GM19467 (cell line): Measurements from ENCODE around the gene FLOT2.
"Not testable (repeated sequence)": the region's sequence is repeated elsewhere in the genome, so short reads cannot be mapped to it uniquely, and the experiment has no call there.

Experiments used
- ATAC-seq: cut with Tn5 transposase; IDR thresholded peaks from one replicate; pipeline ENCODE4 v1.9.1; 2021; ENCODE audit warnings: mild to moderate bottlenecking, moderate library complexity; ENCODE audit not compliant: unreplicated experiment

The FLOT2 gene

GRCh38 chr17:28853295-28853694, 44.2 kb downstream of the FLOT2 start:
- ATAC-seq = no peak

GRCh38 chr17:28849281-28849680, 48.3 kb downstream of the FLOT2 start:
- no peak for ATAC-seq

- ATAC-seq = not testable (repeated sequence)
These were observed 48.9 kb downstream of the FLOT2 start for GRCh38 chr17:28848667-28849066.

- ATAC-seq = not testable (repeated sequence)
These were observed 50.8 kb downstream of the FLOT2 start for GRCh38 chr17:28846699-28847098.

- ATAC-seq = no peak
These were observed 51.3 kb downstream of the FLOT2 start for GRCh38 chr17:28846231-28846630.

GRCh38 chr17:28843816-28844148, 53.8 kb downstream of the FLOT2 start:
- ATAC-seq = no peak

GRCh38 chr17:28842282-28843012, 55.1 kb downstream of the FLOT2 start, which contains the start of gene FAM222B:
Gene FAM222B (minus strand): TSS chr17:28842790. CDS start chr17:28766667, 76,123 bp downstream.
- peak; percentile 90 for ATAC-seq

- no peak for ATAC-seq
These were observed 55.6 kb downstream of the FLOT2 start for GRCh38 chr17:28841901-28842281.

- no peak for ATAC-seq
These were observed 58.3 kb downstream of the FLOT2 start for GRCh38 chr17:28839221-28839620.

- not testable (repeated sequence) for ATAC-seq
These were observed 61.0 kb downstream of the FLOT2 start for GRCh38 chr17:28836541-28836940.

GRCh38 chr17:28834420-28834819, 63.1 kb downstream of the FLOT2 start:
- ATAC-seq = no peak
